ENCODE measurements around the gene GOLGA8F.
"Not testable (repeated sequence)": the region's sequence is repeated elsewhere in the genome, so short reads cannot be mapped to it uniquely, and the experiment has no call there.

GOLGA8F gene, protein sequence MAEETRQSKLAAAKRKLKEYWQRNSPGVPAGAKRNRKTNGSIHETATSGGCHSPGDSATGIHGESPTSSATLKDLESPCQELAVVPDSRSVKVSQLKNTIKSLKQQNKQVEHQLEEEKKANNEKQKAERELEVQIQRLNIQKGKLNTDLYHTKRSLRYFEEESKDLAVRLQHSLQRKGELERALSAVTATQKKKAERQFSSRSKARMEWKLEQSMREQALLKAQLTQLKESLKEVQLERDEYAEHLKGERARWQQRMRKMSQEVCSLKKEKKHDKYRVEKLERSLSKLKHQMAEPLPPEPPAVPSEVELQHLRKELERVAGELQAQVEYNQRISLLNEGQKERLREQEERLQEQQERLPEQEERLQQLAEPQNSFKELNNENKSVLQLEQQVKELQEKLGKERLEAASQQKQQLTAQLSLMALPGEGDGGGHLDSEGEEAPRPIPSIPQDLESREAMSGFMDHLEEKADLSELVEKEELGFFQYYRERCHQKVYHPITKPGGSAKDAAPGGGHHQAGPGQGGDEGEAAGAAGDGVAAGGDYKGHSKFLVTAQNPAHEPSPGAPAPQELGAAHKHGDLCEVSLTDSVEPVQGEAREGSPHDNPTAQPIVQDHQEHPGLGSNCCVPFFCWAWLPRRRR

DNA sequence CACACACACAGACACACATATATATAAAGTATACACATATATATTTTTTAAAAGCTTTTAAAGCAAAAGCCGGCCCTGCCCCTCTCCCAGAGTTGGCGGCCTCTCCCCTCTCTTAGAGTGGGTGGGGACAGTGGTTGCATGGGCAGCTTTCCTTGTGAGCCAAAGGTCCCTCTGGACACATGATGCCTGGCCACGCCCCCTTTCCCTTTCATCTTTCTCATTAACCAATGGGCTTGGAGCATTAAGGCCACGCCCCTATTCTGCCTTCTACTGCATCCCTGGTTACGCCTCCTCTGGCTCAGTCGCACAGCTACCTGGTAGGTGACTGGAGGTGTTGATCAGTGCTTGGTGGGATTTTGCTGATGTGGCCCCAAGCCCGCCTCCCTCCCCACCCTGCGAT, at the start of gene GOLGA8F:
GOLGA8F (plus strand) TSS at position 301 of the 400 bp plus-strand sequence; CDS start at position 399, 98 bp downstream.
- DNase-seq (ENCODE audit: extremely low read depth in 1 of 2, low read depth in 1 of 2): not testable (repeated sequence)

DNA sequence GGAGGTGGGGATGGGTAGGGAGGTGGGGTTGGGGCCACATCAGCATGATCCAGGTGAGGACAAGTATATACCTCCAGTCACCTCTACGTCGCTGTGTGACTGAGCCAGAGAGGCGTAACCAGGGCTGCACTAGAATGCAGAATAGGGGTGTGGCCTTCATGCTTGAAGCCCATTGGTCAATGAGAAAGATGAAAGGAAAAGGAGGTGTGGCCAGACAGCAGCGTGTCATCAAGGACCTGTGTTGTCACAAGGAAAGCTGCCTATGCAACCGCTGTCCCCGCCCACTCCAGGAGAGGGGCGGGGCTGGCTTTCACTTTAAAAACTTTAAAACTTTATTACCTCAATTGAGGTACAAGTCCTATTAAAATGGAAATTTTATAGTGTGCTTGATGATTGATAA, 20.5 kb upstream of the GOLGA8F start, which contains the start of gene GOLGA6L24:
GOLGA6L24 (minus strand) TSS at position 101 of the 400 bp plus-strand sequence; CDS start at position 40, 61 bp downstream.
- DNase-seq (ENCODE audit: extremely low read depth in 1 of 2, low read depth in 1 of 2): not testable (repeated sequence)

DNA sequence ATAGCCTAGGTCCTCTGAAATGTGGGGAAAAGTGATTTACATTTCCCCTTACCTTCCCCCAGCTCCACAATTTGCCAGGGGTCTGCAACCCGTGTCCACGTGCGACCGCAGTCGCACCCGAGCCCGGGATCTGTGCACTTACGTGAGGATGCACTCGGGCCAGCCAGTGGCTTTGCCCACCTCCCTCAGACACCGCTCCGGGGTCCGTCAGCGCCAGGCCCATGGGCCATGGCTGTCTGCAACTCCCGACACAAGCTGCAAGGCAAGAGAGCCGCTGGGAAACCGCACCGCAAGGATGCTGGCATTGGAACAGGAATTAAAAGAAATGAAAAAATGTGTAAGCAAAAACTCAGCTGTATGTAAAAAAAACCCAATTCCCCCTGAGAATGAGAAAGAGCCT, 13.0 kb upstream of the GOLGA8F start:
- DNase-seq (ENCODE audit: extremely low read depth in 1 of 2, low read depth in 1 of 2): not testable (repeated sequence)

DNA sequence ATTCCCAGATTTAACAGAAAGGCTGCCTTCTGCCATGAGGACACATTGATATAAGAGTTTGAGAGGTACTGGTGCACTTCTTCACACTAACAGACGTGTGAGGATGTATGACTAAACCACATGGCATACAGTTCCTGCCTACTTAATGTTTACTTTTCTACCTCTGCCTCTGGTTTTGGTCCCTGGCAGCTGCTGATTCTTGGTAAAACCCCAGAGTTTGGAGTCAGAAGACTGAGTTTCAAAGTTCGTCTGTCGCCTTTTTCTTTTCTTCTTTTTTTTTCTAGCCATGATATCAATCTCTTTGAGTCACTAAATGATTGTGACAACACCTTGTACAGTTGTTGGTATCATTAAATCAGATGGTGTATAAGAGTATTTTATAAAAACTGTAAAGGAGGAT, 1.6 kb downstream of the GOLGA8F start:
- DNase-seq (ENCODE audit: extremely low read depth in 1 of 2, low read depth in 1 of 2): not testable (repeated sequence)

DNA sequence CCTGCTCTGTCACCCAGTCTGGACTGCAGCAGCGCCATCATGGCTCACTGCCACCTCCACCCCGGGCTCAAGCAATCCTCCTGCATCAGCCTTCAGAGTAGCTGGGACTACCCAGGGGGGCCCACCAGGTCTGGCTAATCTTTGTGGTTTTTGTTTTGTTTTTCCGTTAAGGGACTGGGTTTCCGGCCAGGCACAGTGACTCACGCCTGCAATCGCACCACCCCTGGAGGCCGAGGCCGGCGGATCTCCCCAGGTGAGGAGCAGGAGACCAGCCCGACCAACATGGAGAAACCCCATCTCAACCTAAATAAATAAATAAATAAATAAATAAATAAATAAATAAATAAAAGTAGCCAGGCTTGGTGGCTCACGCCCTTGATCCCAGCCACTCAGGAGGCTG, 17.6 kb downstream of the GOLGA8F start:
- not testable (repeated sequence) for DNase-seq (ENCODE audit: extremely low read depth in 1 of 2, low read depth in 1 of 2)

DNA sequence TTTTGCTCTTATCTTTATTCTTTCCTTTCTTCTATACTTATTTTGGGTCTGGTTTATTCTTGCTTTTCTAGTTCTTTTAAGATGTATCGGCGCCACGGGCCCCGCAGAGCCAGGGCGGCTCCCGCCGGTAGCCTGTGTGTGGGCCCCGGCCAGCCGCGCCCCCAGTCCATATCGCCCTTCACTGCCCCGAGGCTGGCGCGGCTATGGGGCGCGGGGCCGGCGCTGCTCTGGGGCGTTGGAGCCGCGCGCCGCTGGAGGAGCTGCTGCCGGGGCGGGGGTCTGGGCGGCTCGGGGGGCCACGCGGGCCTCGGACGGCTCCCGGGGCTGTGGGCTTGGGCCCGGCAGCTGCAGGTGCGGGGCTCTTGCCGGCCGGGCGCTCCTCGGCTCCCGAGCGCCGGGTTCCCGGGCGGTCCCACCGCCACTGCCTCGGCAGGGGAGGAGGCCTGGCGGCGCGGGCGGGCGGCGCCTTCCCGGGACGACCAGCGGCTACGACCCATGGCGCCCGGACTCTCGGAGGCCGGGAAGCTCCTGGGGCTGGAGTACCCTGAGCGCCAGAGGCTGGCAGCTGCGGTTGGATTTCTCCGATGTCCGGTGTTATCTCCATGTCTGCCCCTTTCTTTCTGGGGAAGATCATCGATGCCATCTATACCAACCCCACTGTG, 24.4 kb downstream of the GOLGA8F start:
- DNase-seq (ENCODE audit: extremely low read depth in 1 of 2, low read depth in 1 of 2): not testable (repeated sequence)

DNA sequence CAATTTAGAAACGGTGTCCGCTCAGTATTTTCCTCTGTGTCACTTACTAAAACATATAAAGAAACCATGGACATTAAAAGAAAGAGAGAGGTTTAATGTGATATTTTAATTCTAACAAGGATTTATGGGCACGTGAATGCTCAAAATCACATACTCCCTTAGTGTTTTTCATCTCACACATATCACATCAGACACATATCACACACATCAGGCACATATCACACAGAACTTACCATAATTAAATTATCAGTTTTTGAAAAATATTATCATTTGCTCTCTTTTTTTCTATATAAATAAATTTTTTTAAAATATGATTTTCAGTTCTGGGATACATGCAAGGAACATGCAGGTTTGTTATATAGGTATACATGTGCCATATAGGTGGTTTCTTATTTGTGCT, 42.0 kb downstream of the GOLGA8F start:
- not testable (repeated sequence) for DNase-seq (ENCODE audit: extremely low read depth in 1 of 2, low read depth in 1 of 2)

DNA sequence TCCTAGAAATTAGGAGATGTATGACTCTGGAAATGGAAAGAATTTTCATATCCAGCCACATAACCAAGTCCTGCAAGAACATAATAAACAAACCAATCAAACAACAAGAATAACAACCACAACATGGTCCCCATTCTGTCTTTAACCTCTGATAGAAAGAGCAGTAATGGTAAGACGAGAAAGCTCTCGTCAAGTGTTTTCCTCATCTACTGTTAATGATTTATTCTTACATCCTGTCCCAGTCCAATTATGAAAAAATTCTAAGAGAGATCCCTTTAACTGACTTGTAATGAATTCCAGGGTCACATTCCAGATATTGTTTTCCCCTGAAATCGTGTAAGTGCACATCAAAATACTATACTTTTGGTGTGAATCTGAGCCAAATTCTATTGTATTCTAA, 57.1 kb downstream of the GOLGA8F start:
- DNase-seq (ENCODE audit: extremely low read depth in 1 of 2, low read depth in 1 of 2): not testable (repeated sequence)
